Measurements from ENCODE around the gene RPP25L. TPM values are rescaled to one million over a fixed set of nuclear protein-coding genes. Genes with fewer than 3 reads are reported as not detected.
"Not testable (repeated sequence)": the region's sequence is repeated elsewhere in the genome, so short reads cannot be mapped to it uniquely, and the experiment has no call there.

RPP25L gene
- total and polyA plus RNA-seq, 2 donors from 2014 or later, result 21.9 to 73.8 TPM

GRCh38 chr9:34646211-34647083 is 34.5 kb upstream of the RPP25L start, which contains the start of gene GALT:
Gene GALT (plus strand): TSS chr9:34646675. CDS start chr9:34646705, 30 bp downstream.
- peak within 1 kb of the TSS; percentile 66 to 88 for H3K27ac ChIP-seq (ENCODE audit: low read depth in 2 of 2, low read length in 2 of 2)
- DNase-seq, result peak; percentile 96 to 98 (median 97)
- intact Hi-C loops (cut with DNase I), result no loop called here

GRCh38 chr9:34644766-34645314 is 32.9 kb upstream of the RPP25L start:
- no peaks in the 10 kb centered on the region for H3K27me3 ChIP-seq (ENCODE audit: control insufficient read depth, insufficient read depth, low read length)
- DNase-seq, result peak in 1 of 5 donors; percentile 25
- no peaks in the 10 kb centered on the region for H3K9me3 ChIP-seq (ENCODE audit: control insufficient read depth in 2 of 3, insufficient read depth in 1 of 3, low read length in 3 of 3)
- TF ChIP-seq CTCF (IDR thresholded peaks at IDR 0.05; ENCODE audit: borderline replicate concordance, extremely low read depth, insufficient read depth), result no peak
- no peak overlapping the region for H3K4me3 ChIP-seq (ENCODE audit: low read length in 3 of 3)
- intact Hi-C loops (cut with DNase I), result no loop called here
- peak overlapping the region; percentile 9 to 14 for H3K27ac ChIP-seq (ENCODE audit: low read depth in 2 of 2, low read length in 2 of 2)
- FAIRE-seq, result no peak
- H3K9ac ChIP-seq (ENCODE audit: low read length in 3 of 3), result no peak overlapping the region
- H3K4me1 ChIP-seq (ENCODE audit: control insufficient read depth in 2 of 3, insufficient read depth in 2 of 3, low read depth in 1 of 3, low read length in 3 of 3), result peaks cover 7 to 32% (median 17%) of the 10 kb centered on the region in 3 donors
- peaks cover 4 to 18% (median 5%) of the 10 kb centered on the region in 3 donors for H3K36me3 ChIP-seq (ENCODE audit: control insufficient read depth in 2 of 3, insufficient read depth in 3 of 3, low read length in 3 of 3)

More at GRCh38 chr9:34646211-34647083, 34.5 kb upstream of the RPP25L start, which contains the start of gene GALT:
- peaks cover 10 to 36% (median 25%) of the 10 kb centered on the region in 3 donors for H3K4me1 ChIP-seq (ENCODE audit: control insufficient read depth in 2 of 3, insufficient read depth in 2 of 3, low read depth in 1 of 3, low read length in 3 of 3)
- FAIRE-seq, result no peak
- H3K9ac ChIP-seq (ENCODE audit: low read length in 3 of 3), result peak within 1 kb of the TSS; percentile 77 to 96 (median 86)
- H3K27me3 ChIP-seq (ENCODE audit: control insufficient read depth, insufficient read depth, low read length), result no peaks in the 10 kb centered on the region
- H3K36me3 ChIP-seq (ENCODE audit: control insufficient read depth in 2 of 3, insufficient read depth in 3 of 3, low read length in 3 of 3), result peaks cover 4 to 18% (median 5%) of the 10 kb centered on the region in 3 donors
- H3K9me3 ChIP-seq (ENCODE audit: control insufficient read depth in 2 of 3, insufficient read depth in 1 of 3, low read length in 3 of 3), result no peaks in the 10 kb centered on the region
- peak within 1 kb of the TSS; percentile 71 to 87 (median 87) for H3K4me3 ChIP-seq (ENCODE audit: low read length in 3 of 3)
- peak; percentile 7 for TF ChIP-seq CTCF (IDR thresholded peaks at IDR 0.05; ENCODE audit: borderline replicate concordance, extremely low read depth, insufficient read depth)

GRCh38 chr9:34642679-34643078 is 30.8 kb upstream of the RPP25L start:
- Histone ChIP-seq H3K36me3 (ENCODE audit: control insufficient read depth in 2 of 3, insufficient read depth in 3 of 3, low read length in 3 of 3) (no peaks in the 10 kb centered on the region), H3K4me3 (ENCODE audit: low read length in 3 of 3) (no peak overlapping the region), H3K4me1 (ENCODE audit: control insufficient read depth in 2 of 3, insufficient read depth in 2 of 3, low read depth in 1 of 3, low read length in 3 of 3) (peaks cover 7 to 21% (median 18%) of the 10 kb centered on the region in 3 donors), H3K27me3 (ENCODE audit: control insufficient read depth, insufficient read depth, low read length) (no peaks in the 10 kb centered on the region), H3K9ac (ENCODE audit: low read length in 3 of 3) (no peak overlapping the region), H3K27ac (ENCODE audit: low read depth in 2 of 2, low read length in 2 of 2) (no peak overlapping the region), H3K9me3 (ENCODE audit: control insufficient read depth in 2 of 3, insufficient read depth in 1 of 3, low read length in 3 of 3) (no peaks in the 10 kb centered on the region)
- no peak for FAIRE-seq
- TF ChIP-seq CTCF (IDR thresholded peaks at IDR 0.05; ENCODE audit: borderline replicate concordance, extremely low read depth, insufficient read depth), result no peak
- intact Hi-C loops (cut with DNase I), result no loop called here
- DNase-seq, result no peak

GRCh38 chr9:34639322-34639721 is 27.4 kb upstream of the RPP25L start:
- H3K27ac ChIP-seq (ENCODE audit: low read depth in 2 of 2, low read length in 2 of 2); intact Hi-C loops (cut with DNase I); H3K36me3 ChIP-seq (ENCODE audit: control insufficient read depth in 2 of 3, insufficient read depth in 3 of 3, low read length in 3 of 3); FAIRE-seq; H3K27me3 ChIP-seq (ENCODE audit: control insufficient read depth, insufficient read depth, low read length); DNase-seq; H3K9ac ChIP-seq (ENCODE audit: low read length in 3 of 3); H3K9me3 ChIP-seq (ENCODE audit: control insufficient read depth in 2 of 3, insufficient read depth in 1 of 3, low read length in 3 of 3); H3K4me3 ChIP-seq (ENCODE audit: low read length in 3 of 3): not testable (repeated sequence)
- H3K4me1 ChIP-seq (ENCODE audit: control insufficient read depth in 2 of 3, insufficient read depth in 2 of 3, low read depth in 1 of 3, low read length in 3 of 3), result peaks cover 0 to 21% (median 3%) of the 10 kb centered on the region in 3 donors
